Inflammatory macrophage (primary cell): ENCODE data around the gene MRPL3.
A peak's percentile ranks its signal among the peaks of the same experiment; 100 is the strongest.

Experiments used
- DNase-seq, 2 donors: peaks; one replicate each; pipeline ENCODE4 v3.0.0-alpha.2; 2020 to 2022
- total RNA-seq, 18 experiments: gene quantifications; one replicate each; lab custom pipeline; 2026; ENCODE audit warnings: mixed read lengths in 6 of 18, inconsistent platforms in 2 of 18; lab: John Stamatoyannopoulos, UW

Gene MRPL3
- total RNA-seq, result 21.7 to 96.8 (median 66.4) reads per million in 18 experiments

DNA sequence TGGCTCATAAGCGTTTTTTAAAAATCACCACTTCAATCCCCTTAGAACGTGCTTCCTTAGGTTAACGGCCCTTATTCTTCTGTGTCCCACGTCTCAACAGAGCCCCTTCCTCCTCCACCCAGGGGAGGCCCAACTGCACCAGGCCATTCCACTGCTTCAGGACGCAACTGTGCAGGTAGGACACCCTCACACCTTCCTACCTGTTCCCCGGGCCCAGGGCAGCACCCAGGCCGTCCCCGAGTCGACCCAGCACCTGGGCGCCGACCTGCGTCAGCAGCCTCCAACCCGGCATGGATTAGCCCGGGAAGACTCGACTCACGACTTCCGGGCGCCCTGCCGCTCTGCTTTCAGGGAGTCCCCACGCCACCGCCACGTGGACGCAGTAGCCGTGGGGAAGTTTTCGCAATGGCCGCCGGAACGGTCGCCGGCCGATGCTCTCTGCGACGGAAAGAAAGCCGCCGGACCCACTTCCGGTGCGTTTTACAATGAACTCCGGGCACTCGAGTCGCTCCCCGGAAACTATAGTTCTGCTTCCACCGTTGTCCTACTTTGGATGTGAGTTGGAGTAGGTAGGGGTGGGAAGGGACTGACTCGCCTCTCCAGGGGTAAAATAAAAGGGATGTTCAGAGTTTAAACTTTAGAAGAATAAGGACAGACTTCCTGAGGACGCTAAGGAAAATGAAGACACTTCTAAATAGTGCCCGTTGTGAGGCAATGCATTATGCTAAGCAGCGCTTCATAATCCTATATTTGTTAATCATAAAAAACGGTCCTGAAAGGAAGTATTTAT is at the start of gene MRPL3:
Gene MRPL3, minus strand, starts transcription at position 442 of the 790 bp plus-strand sequence. Its CDS starts 150 bp downstream, at position 292.
- peak; percentile 94 to 97 for DNase-seq

DNA sequence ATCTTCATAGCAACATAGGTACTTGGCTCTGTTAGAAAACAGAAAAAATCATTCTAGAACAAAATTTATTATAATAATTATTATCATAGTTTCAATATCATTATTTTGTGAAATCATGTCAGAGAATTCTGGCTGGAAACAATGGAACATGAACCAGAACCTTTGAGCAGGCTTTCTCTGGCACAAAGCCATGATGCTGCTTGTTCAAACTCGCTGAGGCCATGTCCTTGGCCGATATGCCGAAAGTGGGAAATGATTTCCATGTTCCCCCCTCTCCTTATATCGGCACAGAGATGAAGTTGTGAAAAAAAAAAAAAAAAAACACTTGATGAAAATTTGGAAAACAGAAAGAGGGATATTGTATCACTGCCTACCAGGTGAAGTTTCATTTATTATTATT is 49.0 kb upstream of the MRPL3 start:
- DNase-seq, result no peak

DNA sequence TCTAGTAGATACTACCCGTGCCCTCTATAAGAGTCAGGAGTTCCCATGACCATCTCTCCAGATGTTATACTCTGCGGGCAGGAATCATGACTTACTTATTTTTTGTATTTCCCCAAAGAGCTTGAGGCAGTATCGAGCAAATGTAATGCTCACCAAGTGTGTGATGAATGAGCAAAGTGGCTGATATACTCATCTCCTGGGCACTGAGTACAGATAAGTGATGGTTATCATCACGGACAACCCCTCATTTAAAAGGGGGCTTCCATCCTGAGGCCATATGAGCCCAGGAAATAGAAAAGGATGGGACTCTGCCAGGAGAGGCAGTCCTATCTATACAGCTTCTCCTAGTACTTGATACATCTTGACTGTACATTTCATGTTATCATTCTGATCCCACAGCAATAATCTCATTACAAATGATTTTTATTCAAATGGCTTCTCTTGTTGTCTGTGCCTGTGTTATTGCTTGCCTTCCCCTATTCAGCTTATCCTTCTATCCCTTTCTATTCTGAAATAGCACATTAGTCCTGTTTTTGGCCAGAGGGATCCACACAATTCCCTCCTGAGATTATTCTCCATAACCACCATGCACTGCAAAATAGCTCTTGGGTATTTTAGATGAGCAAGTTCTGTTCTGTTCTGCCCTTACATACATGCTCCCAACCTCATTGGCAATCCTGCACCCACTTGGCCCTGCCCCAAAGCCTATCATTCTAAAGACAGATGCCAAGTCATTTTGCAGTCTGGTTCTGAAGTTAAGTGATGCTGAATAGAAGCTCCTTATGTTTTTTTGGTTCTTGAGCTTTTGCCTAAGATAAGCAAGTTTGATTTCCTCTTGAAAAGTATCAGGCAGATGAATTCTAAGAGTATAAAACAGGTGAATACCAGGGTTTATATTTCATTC is 48.0 kb upstream of the MRPL3 start:
- no peak for DNase-seq

DNA sequence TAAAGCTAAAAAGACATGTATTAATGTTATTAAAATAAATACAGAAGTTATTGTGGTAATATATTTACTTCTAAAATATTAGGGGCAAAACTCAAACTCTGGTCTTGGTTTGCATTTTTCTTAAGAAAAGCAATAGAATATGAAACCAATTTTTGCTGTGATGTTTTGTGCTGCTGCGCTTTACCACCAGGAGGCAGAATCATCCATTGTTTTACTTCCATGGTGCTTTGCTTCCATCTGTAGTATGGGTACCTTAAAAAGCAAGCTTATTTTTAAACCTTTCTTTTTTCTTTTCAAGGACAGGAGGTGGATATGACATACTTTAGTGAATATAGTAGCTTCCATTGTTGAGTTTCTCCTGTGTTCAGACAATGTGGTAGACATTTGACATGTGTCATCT is 46.6 kb upstream of the MRPL3 start:
- peak in 1 of 2 donors; percentile 4 for DNase-seq

DNA sequence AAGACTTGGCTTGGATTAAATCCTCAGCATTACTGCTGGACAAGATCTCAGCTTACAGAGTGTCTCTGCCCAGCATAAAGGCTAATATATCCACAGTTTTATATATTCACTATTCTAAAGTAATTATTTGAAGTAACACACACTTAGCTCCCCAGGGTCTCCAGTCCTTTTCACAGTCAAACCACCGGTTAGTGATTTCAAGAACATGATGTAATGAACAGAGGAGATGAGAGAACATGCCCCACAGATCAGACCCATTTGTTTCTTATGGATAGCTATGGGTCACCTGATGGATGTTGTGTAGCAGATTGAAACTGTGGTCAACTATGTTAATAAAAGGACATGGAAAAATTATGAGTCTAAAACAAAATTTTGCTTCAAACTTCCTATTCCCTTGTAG is 44.8 kb upstream of the MRPL3 start:
- no peak for DNase-seq

DNA sequence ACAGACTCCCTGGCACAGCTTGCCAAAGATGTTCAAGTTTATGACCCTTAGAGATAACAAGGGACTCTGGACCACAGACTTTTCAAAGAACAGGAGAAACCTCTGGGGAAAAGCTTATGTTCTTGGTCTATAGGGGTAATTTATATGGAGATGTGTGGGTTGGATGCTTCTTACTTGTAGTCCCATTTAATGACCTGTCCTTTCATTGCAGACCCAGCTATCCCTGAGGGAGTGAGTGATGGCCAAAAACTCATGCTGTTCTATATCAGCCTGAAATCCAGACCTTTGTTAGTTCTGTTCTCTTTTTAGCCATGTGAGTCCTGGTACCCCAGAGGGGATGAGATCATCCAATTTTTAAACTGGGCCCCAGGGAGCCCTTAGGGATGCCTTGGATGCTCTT is 43.7 kb upstream of the MRPL3 start:
- no peak for DNase-seq

DNA sequence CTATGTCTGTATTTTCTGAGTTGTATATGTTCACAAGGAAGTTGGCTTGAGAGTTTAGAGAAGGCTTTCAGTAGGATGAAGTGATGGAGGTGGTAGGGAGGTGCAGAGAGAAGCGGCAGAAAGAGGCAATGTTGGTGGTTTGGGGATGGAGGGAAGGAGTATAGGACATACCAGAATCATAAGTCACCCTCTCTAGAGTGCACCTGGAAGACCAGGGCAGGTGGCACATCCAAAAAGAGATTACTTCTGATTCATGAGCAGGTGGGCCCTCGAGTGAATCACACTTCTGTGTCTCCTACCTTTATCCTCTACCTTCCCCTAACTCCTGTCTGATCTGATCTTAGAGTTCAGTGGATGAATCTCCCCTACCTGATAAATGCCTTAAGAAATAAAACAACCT is 41.8 kb upstream of the MRPL3 start:
- DNase-seq, result no peak

DNA sequence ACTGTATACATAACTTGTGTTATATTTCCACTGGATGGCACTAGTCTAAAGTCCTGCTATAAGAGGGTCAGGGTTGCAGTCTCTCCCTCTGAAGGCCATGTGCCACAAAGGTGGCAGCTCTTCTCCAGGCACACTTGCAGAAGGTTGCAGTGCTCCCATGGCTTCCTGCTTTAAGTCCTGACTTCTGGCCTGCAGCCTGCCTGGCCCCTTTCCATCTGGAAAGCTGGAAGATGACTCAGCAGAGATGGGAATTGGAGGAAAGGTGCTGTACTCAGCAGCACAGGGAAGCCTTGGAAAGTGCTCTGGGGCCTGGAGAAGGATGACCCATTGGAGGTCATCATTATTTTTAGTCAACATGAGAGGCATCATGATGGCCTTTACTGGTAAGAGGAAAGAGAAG is 40.9 kb upstream of the MRPL3 start:
- no peak for DNase-seq

DNA sequence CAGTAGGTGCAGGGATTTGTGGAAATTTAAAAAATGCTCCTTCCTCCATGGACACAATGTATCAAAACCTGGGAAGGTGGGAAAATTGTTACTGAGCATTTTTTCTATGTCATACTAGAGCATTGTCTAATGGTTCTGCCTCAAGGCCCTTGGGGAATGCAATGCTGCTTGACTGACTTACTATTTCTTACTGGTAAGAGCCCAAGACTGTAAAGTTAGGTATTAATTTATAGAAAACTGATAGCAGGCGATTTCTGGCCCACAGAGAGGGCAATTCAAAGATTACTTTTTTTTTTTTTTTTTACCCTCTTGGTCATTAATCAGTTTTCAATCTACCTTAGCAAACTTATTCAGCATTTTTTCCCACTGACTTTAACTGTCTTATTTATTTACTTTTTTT is 38.5 kb upstream of the MRPL3 start:
- DNase-seq, result no peak

DNA sequence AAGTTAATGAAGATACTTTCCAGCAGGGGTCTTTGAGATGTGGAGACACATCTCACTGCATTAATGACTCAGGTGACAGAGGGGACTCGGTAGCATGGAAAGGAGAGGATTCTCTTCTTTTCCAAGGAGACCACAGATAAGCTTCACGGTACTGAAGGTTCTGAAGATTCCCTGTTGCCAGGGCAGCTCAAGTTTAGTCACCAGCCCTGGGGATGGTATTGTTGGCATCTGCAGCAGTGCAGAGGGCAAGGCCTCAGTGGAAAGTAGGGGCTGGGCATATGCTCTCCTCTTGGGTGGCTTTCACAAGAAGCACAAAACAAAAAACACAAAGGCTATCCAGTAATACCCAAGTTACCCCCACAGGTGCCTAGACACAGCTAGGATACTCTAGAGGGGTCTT is 38.0 kb upstream of the MRPL3 start:
- no peak for DNase-seq

DNA sequence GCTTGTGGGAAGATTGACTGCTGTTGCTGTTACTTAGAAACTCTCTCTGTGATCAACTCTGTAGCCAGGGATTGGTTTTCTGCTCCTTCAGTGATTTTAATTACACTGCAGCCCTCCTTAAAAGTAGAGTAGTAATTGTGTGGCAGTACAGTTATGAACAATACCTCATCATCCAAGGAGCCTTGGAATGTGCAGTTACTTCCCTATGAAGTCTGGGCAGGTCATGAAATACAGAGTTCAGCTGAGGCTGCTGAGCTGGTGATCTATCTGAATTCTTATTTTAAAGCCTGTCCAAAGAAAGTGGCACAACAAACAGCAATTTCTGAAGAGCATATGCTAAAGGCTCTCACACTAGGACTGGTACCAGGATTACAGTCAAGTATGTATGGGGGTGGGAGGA is 37.4 kb upstream of the MRPL3 start:
- DNase-seq, result no peak

DNA sequence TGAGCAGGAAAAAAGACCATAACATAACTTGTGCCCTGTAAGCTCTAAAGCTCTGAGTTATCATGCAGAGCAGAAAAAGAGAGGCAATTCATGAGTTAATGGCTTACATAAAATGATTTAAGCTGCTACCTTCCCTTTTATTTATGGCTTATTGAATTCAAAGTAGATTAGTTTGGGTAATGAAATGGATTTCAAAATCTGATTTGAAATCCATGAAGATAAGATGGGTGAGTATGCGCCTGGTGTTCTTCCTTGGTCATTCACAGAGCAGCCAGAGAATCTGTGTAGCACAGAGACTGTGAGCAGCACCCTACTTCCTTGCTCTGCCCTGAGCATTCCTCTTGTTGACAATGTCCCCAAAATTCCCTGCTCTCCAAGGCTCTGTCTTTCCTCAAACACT is 36.2 kb upstream of the MRPL3 start:
- DNase-seq, result no peak

DNA sequence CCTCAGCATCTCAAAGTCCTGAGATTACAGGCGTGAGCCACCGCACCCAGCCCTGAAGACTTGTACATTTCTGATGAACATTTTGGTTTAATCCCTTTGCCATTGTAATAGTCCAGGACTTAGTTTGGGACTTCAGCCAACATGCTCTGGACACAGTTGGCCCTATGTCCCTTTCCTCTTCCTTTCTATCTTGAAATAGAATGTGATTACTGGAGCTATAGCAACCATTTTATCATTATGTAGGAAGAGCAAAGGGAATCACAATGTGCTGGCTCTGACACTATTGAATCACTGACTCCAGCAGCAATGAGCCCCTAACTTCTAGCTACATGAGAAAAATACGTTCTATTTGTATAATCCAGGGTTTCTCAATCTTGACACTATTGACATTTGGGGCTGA is 34.8 kb upstream of the MRPL3 start:
- DNase-seq, result no peak

DNA sequence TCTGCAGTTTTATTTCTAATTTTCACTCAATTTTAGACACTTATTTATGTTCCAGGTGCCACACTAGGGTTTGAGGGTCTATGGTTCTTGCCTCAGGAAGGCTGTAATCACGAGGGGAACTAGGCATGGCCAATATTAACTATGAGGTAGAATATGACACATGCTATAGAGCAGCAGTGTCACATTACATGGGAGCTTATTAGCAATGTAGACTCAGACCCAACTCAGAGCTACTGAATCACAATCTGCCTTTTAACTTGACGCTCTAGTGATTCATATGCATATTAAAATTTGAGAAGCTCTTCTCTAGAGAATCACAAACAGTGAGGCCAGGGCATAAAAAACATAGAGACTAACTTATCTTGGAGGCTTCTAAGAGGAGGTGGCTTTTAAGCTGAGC is 32.8 kb upstream of the MRPL3 start:
- DNase-seq, result no peak

DNA sequence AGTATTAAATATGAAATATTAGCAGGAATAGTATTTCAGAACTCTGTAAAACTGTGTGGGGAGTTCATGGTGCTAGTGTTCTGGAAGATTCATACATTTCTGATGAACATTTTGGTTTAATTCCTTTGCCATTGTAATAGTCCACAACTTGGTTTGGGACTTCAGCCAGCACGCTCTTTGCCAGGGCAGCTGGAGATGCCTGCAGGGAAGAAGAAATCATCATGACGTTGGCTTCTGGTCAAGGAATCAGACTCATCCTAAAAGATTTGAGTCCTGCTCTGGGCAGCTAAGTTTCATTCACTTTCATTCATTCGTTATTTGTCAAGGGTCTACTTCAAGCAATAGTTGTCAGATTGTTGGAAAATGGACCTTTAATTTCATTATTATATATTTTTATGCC is 32.4 kb upstream of the MRPL3 start:
- DNase-seq, result no peak

DNA sequence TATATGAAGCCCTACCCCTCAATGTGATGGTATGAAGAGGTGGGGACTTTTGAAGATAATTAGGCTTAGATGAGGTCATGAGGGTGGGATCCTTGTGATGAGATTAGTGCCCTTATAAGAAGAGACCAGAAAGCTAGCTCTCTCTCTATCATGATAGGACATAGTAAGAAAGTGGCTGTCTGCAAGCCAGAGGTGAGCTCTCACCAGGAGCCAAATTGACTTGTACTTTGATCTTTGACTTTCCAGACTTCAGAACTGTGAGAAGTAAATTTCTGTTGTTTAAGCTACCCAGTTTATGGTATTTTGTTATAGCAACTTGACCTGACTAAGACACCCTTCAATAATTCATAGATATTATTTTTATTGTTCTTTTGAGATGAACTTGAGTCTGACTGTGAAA is 29.9 kb upstream of the MRPL3 start:
- no peak for DNase-seq

DNA sequence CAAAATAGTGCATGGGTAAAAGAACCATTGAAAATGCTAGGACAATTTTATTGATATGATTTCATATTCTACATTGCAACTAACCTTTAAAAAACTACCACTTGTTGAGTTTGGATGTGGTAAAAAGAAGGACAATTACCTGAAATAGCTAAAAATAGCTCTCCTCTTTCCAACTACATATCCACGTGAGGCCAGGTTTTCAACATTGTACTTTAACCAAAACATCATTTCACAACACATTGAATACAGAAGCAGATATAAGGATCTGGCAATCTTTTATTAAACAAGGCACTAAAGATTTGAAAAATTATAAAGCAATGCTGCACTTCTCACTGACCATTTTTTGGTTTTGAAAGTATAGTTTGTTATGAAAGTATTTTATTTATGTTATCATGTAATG is 28.1 kb upstream of the MRPL3 start:
- no peak for DNase-seq

DNA sequence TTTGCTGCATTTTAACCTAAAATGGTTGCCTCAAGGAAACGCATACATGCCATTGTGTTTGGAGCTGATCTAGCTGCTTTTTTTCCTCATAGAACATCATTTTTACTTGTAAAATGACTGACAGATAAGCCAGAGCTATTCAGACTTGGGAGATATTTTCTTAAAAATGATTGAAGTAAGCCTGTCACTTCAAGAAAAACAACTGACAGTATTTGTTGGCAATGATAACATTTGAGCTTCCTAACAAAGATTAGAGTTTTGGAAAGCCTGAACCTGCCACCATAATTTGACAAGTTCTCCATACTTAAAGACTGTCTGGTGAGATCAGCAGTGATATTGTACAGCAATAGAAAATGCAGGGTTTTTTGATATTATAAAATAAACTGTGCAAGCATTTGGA is 27.6 kb upstream of the MRPL3 start:
- DNase-seq, result no peak

DNA sequence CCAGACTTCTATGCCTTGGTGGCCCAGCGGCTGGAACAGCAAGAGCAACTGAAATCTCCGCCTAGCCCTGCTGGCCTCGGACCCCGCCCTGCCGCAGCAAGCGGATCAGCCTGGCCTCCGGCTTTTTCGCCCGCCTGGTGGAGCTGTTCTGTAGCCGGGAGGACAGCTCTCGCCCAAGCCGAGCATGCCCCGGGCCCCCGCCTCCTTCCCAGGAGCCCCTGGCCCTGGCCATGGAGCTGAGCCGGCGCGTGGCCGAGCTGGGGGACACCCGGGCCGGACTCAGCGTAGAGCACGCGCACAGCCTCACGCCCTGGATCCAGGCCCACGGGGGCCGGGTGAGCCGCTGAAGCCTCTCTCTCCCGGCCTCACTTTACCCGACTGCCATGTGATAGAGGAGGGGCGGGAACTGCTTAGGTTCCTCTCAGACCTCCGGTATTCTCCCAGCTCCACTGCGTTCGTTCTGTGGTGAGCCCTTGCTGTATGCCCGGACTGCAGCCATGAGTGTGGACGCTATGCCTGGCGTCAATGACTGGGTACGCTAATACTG is 24.1 kb upstream of the MRPL3 start:
- DNase-seq, result peak in 1 of 2 donors; percentile 3

DNA sequence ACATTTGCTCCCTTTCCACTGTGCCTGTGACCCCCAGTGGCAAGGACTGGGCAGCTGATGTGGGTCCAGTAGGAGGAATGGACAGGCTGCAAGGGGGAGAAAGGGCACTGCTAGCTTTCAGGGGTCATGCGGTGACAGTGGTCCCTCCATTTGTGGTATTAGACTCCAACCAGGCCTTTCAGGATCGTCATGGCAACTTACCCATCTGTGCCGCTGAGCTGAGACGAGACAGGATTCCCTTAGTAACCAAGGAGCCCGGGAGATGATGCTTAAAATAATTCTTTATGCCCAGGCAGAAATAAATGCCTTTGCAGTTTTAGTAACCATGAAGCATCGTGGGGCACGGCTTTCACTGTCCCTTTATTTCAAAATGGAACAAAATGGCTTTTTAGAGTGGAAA is 15.9 kb upstream of the MRPL3 start:
- DNase-seq, result no peak

DNA sequence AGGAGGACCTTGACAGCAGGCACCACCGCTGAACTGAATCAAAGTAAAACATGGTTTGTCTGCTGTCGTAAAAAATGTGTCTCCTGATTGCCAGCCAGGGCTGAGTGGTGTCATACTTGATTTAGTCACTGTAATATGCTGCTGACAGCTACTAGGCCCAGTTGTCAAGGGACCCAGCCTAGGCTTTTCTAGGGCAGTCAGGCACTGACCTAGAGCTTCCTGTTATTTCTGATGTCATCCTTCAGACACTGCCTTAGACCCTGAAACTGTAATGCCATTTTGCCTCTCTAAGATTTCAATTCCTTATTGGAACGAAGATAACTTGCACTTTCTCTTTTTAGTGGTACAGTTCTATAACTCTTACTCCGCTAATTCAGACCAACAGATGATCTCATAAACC is 2.6 kb upstream of the MRPL3 start:
- peak; percentile 47 to 48 for DNase-seq

DNA sequence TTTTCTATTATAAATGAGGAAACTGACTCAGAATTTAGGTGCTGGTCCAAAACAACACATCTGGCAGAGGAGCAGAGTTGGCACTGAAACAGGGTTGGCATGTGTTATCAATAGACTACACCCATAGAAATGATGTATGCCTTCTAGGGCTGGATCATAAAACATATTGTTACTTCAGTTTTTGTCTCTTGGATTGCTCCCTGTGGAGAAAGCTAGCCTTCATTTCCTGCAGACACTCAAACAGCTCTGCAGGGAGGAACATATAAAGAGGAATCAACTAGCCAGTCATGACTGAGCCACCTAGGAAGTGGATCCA is 507 bp upstream of the MRPL3 start:
- peak in 1 of 2 donors; percentile 18 for DNase-seq

DNA sequence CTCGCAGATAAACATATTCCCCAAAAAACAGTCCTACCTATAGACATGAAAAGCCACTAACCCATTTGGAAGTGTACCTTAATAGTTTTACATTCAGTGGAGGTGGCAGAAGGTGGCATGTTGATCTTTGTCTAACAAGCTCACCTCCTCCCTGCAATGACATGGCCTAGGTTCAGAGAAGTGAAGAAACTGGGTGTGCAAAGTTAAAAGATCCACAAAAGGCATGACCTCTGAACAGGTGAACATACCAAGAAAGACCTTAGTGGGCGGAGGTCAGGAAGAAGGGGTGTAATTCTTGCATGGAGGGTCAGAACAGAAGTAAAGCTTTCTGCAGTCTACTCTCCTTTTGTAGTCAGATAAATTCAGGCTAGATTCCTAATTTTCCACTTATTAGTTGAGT is 822 bp downstream of the MRPL3 start:
- no peak for DNase-seq

DNA sequence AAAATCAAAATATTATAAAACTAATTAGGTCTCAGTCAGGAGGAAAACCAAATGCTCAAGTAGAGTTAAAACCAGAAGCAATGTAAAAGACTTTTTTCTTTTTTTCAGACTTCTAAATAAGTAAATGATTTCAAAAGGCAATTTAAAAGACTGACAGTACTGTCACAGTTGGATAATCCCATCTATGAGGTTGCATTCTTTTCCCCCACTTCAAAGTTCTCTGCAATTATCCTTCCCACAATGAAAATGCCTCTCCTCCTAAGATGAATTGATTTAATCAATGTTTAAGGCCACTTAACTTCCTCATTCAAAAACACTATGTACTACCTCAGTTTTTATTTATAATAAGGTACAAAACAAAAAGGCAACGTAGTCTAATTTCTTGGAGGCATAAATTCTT is 8.1 kb downstream of the MRPL3 start:
- no peak for DNase-seq
